ENCODE results near the gene MAP1A.

DNA sequence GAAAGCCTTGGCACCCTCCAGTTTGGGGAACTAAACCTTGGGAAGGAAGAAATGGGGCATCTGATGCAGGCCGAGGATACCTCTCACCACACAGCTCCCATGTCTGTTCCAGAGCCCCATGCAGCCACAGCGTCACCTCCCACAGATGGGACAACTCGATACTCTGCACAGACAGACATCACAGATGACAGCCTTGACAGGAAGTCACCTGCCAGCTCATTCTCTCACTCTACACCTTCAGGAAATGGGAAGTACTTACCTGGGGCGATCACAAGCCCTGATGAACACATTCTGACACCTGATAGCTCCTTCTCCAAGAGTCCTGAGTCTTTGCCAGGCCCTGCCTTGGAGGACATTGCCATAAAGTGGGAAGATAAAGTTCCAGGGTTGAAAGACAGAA, 7.7 kb downstream of the MAP1A start:
- TF ChIP-seq, protein P1, sequence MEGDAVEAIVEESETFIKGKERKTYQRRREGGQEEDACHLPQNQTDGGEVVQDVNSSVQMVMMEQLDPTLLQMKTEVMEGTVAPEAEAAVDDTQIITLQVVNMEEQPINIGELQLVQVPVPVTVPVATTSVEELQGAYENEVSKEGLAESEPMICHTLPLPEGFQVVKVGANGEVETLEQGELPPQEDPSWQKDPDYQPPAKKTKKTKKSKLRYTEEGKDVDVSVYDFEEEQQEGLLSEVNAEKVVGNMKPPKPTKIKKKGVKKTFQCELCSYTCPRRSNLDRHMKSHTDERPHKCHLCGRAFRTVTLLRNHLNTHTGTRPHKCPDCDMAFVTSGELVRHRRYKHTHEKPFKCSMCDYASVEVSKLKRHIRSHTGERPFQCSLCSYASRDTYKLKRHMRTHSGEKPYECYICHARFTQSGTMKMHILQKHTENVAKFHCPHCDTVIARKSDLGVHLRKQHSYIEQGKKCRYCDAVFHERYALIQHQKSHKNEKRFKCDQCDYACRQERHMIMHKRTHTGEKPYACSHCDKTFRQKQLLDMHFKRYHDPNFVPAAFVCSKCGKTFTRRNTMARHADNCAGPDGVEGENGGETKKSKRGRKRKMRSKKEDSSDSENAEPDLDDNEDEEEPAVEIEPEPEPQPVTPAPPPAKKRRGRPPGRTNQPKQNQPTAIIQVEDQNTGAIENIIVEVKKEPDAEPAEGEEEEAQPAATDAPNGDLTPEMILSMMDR (IDR thresholded peaks at IDR 0.05) = no peak
- TF ChIP-seq POLR2A (IDR thresholded peaks at IDR 0.05) = no peak
